ENCODE results near the gene SPPL2C.

SPPL2C gene

GRCh38 chr17:45828582-45829133, 16.0 kb upstream of the SPPL2C start:
- no peak for DNase-seq (ENCODE audit: low read depth in 2 of 2)

GRCh38 chr17:45833920-45834319, 10.8 kb upstream of the SPPL2C start:
- no peak for DNase-seq (ENCODE audit: low read depth in 2 of 2)

GRCh38 chr17:45834471-45835396, 9.9 kb upstream of the SPPL2C start:
- DNase-seq (ENCODE audit: low read depth in 2 of 2) = no peak

- DNase-seq (ENCODE audit: low read depth in 2 of 2) = no peak
These were observed 9.2 kb upstream of the SPPL2C start for GRCh38 chr17:45835481-45835880.

GRCh38 chr17:45836047-45837044, 8.3 kb upstream of the SPPL2C start:
- no peak for DNase-seq (ENCODE audit: low read depth in 2 of 2)

GRCh38 chr17:45837187-45837586, 7.5 kb upstream of the SPPL2C start:
- DNase-seq (ENCODE audit: low read depth in 2 of 2) = no peak

- DNase-seq (ENCODE audit: low read depth in 2 of 2) = no peak
These were observed 7.1 kb upstream of the SPPL2C start for GRCh38 chr17:45837603-45838002.

- no peak for DNase-seq (ENCODE audit: low read depth in 2 of 2)
These were observed 5.9 kb upstream of the SPPL2C start for GRCh38 chr17:45838751-45839295.

GRCh38 chr17:45839442-45839841, 5.2 kb upstream of the SPPL2C start:
- DNase-seq (ENCODE audit: low read depth in 2 of 2) = no peak

- no peak for DNase-seq (ENCODE audit: low read depth in 2 of 2)
These were observed 3.5 kb upstream of the SPPL2C start for GRCh38 chr17:45841186-45841585.

GRCh38 chr17:45841883-45842525, 2.7 kb upstream of the SPPL2C start:
- no peak for DNase-seq (ENCODE audit: low read depth in 2 of 2)

- DNase-seq (ENCODE audit: low read depth in 2 of 2) = no peak
These were observed 959 bp upstream of the SPPL2C start for GRCh38 chr17:45843722-45844121.

GRCh38 chr17:45845376-45846185, 900 bp downstream of the SPPL2C start:
- DNase-seq (ENCODE audit: low read depth in 2 of 2) = no peak

GRCh38 chr17:45846223-45846622, 1.5 kb downstream of the SPPL2C start:
- no peak for DNase-seq (ENCODE audit: low read depth in 2 of 2)

- DNase-seq (ENCODE audit: low read depth in 2 of 2) = no peak
These were observed 2.0 kb downstream of the SPPL2C start for GRCh38 chr17:45846646-45847045.

- DNase-seq (ENCODE audit: low read depth in 2 of 2) = no peak
These were observed 2.4 kb downstream of the SPPL2C start for GRCh38 chr17:45847101-45847500.

- no peak for DNase-seq (ENCODE audit: low read depth in 2 of 2)
These were observed 3.1 kb downstream of the SPPL2C start for GRCh38 chr17:45847747-45848146.

GRCh38 chr17:45848405-45848804, 3.7 kb downstream of the SPPL2C start:
- no peak for DNase-seq (ENCODE audit: low read depth in 2 of 2)

- DNase-seq (ENCODE audit: low read depth in 2 of 2) = no peak
These were observed 4.3 kb downstream of the SPPL2C start for GRCh38 chr17:45848868-45849535.

GRCh38 chr17:45849536-45849990, 4.9 kb downstream of the SPPL2C start:
- no peak for DNase-seq (ENCODE audit: low read depth in 2 of 2)

All from stimulated activated CD4-positive, alpha-beta T cell treated with anti-CD3 and anti-CD28 coated beads, Interleukin-1b, Interleukin-23, amount 100 ng/mL, for 4 hours (primary cell).